Large intestine (tissue), 3 donors: ENCODE results near the gene MRI1. TPM values are rescaled to one million over a fixed set of nuclear protein-coding genes. Genes with fewer than 3 reads are reported as not detected.
"Not testable (repeated sequence)": the region's sequence is repeated elsewhere in the genome, so short reads cannot be mapped to it uniquely, and the experiment has no call there.

Source experiments
- DNase-seq, 2 donors: peaks; one replicate each; pipeline versions ENCODE4 v3.0.0 to v3.0.0-alpha.2; 2013
- H3K27ac ChIP-seq: one replicate; pipeline ENCODE4 v1.5.1; 2013; ENCODE audit warnings: low read length
- H3K27me3 ChIP-seq: 2 replicates; pipeline ENCODE4 v1.6.1; 2013; ENCODE audit warnings: low read length; ENCODE audit not compliant: control insufficient read depth, insufficient read depth
- H3K36me3 ChIP-seq: 2 replicates; pipeline ENCODE4 v1.6.1; 2013; ENCODE audit warnings: low read length; ENCODE audit not compliant: control insufficient read depth, insufficient read depth
- H3K4me1 ChIP-seq: one replicate; pipeline ENCODE4 v1.6.1; 2013; ENCODE audit warnings: low read length; ENCODE audit not compliant: control insufficient read depth, insufficient read depth
- H3K4me3 ChIP-seq: one replicate; pipeline ENCODE4 v1.5.1; 2013; ENCODE audit warnings: low read length
- H3K9me3 ChIP-seq: one replicate; pipeline ENCODE4 v1.6.1; 2013; ENCODE audit warnings: mild to moderate bottlenecking, low read depth, low read length, moderate library complexity; ENCODE audit not compliant: control insufficient read depth
- WGBS: methylation state at CpG from one replicate; pipeline ENCODE4 v1.1.5; 2013; ENCODE audit warnings: low lambda C conversion rate; ENCODE audit not compliant: insufficient coverage; 5-methylcytosine and 5-hydroxymethylcytosine counted together
- polyA plus RNA-seq: library from polyadenylated mRNA; unstranded; fragments of 120-200 nt; gene quantifications from one replicate; pipeline ENCODE4 v1.2.1, GENCODE V29; 2013

Gene MRI1
- polyA plus RNA-seq, 1 donor, result 43.7 TPM

DNA sequence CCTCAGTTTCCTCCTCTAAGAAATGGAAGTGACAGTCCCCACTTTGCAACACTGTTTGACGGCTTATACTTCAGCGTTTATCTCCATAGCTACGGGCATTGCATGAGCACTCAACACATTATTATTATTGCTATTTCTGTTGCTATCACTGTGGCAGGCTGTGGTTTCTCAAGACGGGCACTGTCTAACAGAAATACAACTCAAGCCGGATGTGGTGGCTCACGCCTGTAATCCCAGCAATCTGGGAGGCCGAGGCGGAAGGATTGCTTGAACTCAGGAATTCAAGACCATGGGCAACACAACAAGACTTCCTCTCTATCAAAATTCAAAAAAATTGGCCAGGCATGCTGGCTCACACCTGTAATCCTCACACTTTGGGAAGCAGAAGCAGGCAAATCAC, 26.0 kb downstream of the MRI1 start:
- 80% methylated on average over 1 of the region's 8 CpGs for WGBS
- no peaks in the 10 kb centered on the region for H3K27me3 ChIP-seq
- peaks cover 4% of the 10 kb centered on the region for H3K4me1 ChIP-seq
- H3K9me3 ChIP-seq, result no peaks in the 10 kb centered on the region
- no peaks in the 10 kb centered on the region for H3K36me3 ChIP-seq
- DNase-seq, result no peak
- H3K4me3 ChIP-seq, result no peak overlapping the region
- H3K27ac ChIP-seq, result no peak overlapping the region

DNA sequence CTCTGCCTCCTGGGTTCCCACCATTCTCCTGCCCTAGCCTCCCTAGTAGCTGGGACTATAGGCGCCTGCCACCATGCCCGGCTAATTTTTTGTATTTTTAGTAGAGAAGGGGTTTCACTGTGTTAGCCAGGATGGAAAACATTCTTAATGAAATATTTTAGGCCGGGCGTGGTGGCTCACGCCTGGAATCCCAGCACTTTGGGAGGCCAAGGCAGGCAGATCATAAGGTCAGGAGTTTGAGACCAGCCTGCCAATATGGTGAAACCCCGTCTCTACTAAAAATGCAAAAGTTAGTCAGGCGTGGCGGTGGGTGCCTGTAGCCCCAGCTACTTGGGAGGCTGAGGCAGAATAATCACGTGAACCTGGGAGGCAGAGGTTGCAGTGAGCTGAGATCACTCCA, 29.0 kb downstream of the MRI1 start:
- H3K4me3 ChIP-seq, DNase-seq, H3K9me3 ChIP-seq, H3K27ac ChIP-seq, H3K27me3 ChIP-seq, H3K36me3 ChIP-seq: not testable (repeated sequence)
- H3K4me1 ChIP-seq, result peaks cover 14% of the 10 kb centered on the region
- WGBS, result no CpG with 5 or more reads among the region's 9 CpGs

DNA sequence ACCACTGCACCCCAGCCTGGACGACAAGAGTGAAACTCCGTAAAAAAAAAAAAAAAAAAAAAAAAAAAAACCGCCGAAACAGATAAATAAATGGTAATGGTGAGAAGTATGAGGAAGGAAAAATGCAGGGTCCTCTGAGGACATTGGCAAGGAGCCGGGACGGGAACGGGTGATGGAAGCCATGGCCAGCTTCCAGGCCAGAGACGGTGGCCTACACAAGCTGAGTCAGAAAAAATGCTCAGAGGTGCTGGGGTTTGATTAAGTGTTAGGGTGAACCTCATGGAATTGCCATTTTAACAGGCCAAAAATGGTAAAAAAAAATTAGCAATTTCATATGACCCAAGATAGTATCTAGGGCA, 30.1 kb downstream of the MRI1 start:
- 0% methylated on average over 3 of the region's 8 CpGs for WGBS
- Histone ChIP-seq H3K27me3 (no peaks in the 10 kb centered on the region), H3K4me3 (peak overlapping the region; percentile 82), H3K9me3 (no peaks in the 10 kb centered on the region), H3K4me1 (peaks cover 14% of the 10 kb centered on the region), H3K27ac (peak overlapping the region; percentile 59), H3K36me3 (no peaks in the 10 kb centered on the region)
- peak in 1 of 2 donors; percentile 55 for DNase-seq

DNA sequence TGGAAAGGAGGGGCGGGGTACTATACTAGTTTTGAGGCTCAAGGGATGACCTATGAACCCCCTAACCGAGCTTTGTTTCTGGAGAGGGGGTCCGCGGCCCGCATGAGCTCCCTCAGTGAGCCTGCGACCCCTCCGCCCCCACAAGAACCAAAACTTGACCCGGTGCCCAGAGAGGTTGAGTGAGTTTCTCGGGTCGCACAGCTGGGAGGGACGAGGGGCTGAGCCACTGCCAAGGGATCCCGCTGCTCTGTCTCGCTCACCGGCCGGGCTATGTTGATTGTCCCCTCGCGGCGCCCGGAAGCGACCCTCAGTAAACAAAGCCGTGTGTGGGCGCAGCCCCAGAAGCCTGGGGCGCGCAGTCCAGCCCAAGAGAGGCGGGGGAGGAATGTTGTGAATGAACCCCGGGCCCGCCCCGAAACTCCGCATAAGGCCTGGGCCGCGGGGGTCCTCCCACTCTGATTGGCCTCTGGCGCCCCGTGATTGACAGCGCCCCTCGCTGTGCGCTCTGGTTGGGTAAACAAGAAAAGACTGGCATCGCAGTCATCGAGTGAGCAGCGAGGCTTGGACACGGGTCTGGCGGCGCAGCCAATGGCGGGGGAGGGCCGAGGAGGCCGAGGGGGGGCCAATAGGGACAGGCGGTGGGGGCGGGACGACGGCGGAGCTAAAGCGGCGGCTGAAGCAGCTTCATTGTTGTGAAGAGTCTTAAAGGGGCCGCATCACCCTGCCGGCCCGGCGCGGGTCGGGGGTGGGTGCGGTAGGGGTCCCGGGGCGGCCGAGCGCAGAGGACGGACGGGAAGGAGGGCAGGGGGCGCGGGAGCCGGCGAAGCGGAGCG, 30.7 kb downstream of the MRI1 start, which contains the start of gene ZSWIM4:
TSS of gene ZSWIM4 (plus strand) at position 687 of the 833 bp plus-strand sequence. CDS start 206 bp downstream, outside the sequence.
- H3K27me3 ChIP-seq, result no peaks in the 10 kb centered on the region

DNA sequence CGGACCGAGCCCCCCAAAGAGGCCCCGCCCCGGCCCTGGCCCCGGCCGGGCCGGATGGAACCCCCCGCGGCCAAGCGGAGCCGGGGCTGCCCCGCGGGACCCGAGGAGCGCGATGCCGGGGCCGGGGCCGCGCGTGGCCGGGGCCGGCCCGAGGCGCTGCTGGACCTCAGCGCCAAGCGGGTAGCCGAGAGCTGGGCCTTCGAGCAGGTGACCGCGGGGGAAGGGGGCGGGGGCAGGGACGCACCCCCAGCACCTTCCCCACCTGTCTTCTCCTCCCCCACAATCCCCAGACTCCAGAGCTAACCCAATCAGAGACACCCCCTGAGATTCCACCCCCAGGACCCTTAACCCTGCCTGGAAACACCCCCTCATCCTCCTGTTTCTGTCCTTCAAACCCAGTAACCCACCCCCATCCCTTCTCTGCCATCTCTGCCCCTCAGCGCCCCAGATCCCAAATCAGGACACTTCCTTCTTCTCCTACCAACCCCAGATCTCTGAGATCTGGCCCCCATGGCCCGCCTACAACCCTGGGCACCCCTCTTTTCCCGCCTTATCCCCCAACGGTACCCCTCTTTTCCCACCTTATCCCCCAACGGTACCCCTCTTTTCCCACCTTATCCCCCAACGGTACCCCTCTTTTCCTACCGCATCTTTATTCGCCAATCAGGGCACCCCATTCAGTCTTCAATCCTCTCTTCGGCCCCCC, 31.4 kb downstream of the MRI1 start:
- H3K9me3 ChIP-seq, result no peaks in the 10 kb centered on the region
- 10% methylated on average over 2 of the region's 42 CpGs for WGBS
- H3K27ac ChIP-seq, result no peak overlapping the region
- H3K4me1 ChIP-seq, result peaks cover 14% of the 10 kb centered on the region
- H3K27me3 ChIP-seq, result no peaks in the 10 kb centered on the region
- peak overlapping the region; percentile 82 for H3K4me3 ChIP-seq
- peak in 1 of 2 donors; percentile 46 for DNase-seq
- no peaks in the 10 kb centered on the region for H3K36me3 ChIP-seq

More for the DNA sequence above, 30.7 kb downstream of the MRI1 start, which contains the start of gene ZSWIM4:
- Histone ChIP-seq H3K9me3 (no peaks in the 10 kb centered on the region), H3K4me3 (peak within 1 kb of the TSS; percentile 82), H3K27ac (peak within 1 kb of the TSS; percentile 59), H3K4me1 (peaks cover 14% of the 10 kb centered on the region), H3K36me3 (no peaks in the 10 kb centered on the region)
- no CpG with 5 or more reads among the region's 71 CpGs for WGBS
- DNase-seq, result peak; percentile 99 to 100

DNA sequence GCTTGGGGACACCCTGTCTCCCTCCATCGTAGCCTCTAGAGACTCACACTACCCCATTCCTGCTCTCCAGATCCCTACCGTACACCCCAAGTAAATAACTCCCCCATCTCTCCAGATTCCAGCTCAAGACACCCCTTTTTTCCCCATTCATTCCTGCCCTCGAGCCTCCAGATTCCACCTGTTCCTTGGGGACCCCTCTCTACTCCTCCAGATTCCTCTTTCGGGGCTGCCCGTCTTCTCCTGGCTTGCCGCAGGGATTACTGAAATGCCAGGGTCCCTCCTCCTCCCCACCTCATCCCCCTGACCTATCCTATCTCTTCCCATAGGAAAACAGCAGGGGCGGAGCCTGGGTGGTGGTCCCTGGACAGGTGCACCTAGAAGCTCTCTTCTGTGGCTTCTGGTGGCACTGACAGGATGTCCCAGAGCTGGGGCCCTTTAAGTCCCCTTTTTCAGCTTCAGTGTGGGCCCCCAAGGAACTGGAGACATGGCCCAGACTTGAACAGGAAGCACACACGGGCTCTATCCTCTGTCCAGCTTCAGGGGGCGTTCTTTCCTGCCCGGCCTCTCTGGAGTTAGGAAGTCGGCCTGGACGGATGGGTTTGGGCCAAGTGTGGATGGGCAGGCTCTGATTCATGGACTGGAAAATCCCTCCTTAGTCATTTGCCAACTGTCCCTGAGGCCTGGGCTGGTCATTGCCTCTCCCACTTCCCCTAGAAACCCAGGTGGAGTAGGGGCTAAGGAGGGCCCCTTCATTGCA, 32.2 kb downstream of the MRI1 start:
- H3K9me3 ChIP-seq, result no peaks in the 10 kb centered on the region
- peak in 1 of 2 donors; percentile 39 for DNase-seq
- H3K27me3 ChIP-seq, result no peaks in the 10 kb centered on the region
- H3K36me3 ChIP-seq, result peaks cover 3% of the 10 kb centered on the region
- peak overlapping the region; percentile 82 for H3K4me3 ChIP-seq
- WGBS, result no CpG with 5 or more reads among the region's 12 CpGs
- H3K27ac ChIP-seq, result no peak overlapping the region
- peaks cover 14% of the 10 kb centered on the region for H3K4me1 ChIP-seq

DNA sequence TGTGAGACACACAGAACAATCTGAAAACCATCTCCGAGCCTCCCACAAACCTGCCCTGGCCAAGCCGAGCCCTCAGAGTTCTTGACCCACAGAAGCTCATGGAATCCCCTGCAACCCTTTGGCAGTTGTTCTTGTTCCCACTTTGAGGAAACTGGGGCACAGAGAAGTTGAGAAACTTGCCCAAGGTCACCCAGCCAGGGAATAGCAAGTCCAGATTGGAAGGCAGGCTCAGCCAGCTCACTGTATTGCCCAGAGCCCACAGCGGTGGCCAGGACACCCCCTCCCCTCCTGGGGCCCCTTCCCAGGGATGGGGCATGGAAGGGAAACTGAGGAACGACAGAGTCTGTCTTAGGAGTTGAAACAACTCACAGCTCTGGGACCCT, 32.7 kb downstream of the MRI1 start:
- Histone ChIP-seq H3K36me3 (peaks cover 3% of the 10 kb centered on the region), H3K27me3 (no peaks in the 10 kb centered on the region), H3K4me1 (peaks cover 14% of the 10 kb centered on the region), H3K4me3 (no peak overlapping the region), H3K27ac (no peak overlapping the region), H3K9me3 (no peaks in the 10 kb centered on the region)
- WGBS, result no CpG with 5 or more reads among the region's 4 CpGs
- DNase-seq, result no peak

DNA sequence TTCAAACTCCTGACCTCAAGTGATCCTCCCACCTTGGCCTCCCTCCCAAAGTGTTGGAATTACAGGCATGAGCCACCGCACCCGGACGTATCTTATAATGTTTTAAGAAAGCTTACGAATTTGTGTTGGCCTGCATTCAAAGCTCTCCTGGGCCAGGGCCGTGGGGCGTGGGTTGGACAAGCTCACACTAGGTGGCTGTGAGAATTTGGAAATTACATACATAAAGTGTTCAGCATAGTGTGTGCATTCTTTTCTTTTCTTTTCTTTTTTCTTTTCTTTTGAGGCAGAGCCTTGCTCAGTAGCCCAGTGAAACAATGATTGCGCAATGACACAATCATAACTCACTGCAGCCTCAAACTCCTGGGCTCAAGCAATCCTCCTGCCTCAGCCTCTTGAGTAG, 33.5 kb downstream of the MRI1 start:
- Histone ChIP-seq H3K9me3 (no peaks in the 10 kb centered on the region), H3K36me3 (peaks cover 3% of the 10 kb centered on the region), H3K27ac (no peak overlapping the region), H3K4me3 (no peak overlapping the region), H3K4me1 (peaks cover 14% of the 10 kb centered on the region), H3K27me3 (no peaks in the 10 kb centered on the region)
- DNase-seq, result no peak
- 100% methylated on average over 3 of the region's 7 CpGs for WGBS

DNA sequence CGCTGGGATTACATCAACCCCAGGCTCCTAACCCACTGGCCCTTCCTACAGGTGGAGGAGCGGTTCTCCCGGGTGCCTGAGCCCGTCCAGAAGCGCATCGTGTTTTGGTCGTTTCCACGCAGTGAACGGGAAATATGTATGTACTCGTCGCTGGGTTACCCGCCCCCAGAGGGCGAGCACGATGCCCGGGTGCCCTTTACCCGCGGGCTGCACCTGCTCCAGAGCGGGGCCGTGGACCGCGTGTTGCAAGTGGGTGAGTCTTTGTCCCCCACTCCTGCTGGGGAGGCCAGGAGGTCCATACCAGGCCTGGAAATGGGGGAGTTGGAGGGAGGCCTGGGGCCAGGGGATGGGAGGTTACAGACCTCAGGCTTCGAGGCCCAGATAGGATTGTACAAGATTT, 35.3 kb downstream of the MRI1 start:
- DNase-seq, result no peak
- Histone ChIP-seq H3K27me3 (no peaks in the 10 kb centered on the region), H3K36me3 (peaks cover 3% of the 10 kb centered on the region), H3K27ac (no peak overlapping the region), H3K9me3 (no peaks in the 10 kb centered on the region), H3K4me1 (peaks cover 11% of the 10 kb centered on the region), H3K4me3 (no peak overlapping the region)
- no CpG with 5 or more reads among the region's 22 CpGs for WGBS

DNA sequence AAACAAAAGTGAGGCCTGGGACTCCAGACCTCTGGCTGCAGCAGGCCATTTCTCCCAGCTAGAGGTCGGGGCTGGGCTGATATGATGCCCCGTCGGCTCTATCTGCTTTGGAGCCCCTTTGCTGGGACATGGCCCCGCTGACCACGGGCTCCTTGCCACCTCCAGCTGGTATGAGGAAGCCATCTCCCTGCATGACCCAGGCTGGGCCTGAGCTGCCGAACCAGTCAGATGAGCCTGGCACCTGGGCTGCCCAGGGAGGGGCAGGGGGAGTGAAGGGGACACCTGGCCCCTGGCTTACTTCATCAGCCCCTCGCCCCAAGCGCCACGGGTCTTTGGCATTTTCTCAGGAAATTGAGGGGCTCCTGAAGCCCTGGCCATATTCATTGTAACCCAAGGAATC, 38.7 kb downstream of the MRI1 start:
- H3K27me3 ChIP-seq, result no peaks in the 10 kb centered on the region
- H3K36me3 ChIP-seq, result peaks cover 8% of the 10 kb centered on the region
- no peak for DNase-seq
- no peaks in the 10 kb centered on the region for H3K9me3 ChIP-seq
- no peak overlapping the region for H3K4me3 ChIP-seq
- H3K4me1 ChIP-seq, result no peaks in the 10 kb centered on the region
- no CpG with 5 or more reads among the region's 9 CpGs for WGBS
- H3K27ac ChIP-seq, result no peak overlapping the region
